ENCODE data around the gene WDR82.
A peak's percentile ranks its signal among the peaks of the same experiment; 100 is the strongest.

Gene WDR82

GRCh38 chr3:52278510-52279069, at the start of gene WDR82:
WDR82 (minus strand) TSS chr3:52278649; CDS start chr3:52278361, 288 bp downstream.
- peak; percentile 94 to 100 for DNase-seq

- no peak for DNase-seq
Measured at GRCh38 chr3:52327486-52328290, 49.2 kb upstream of the WDR82 start.

GRCh38 chr3:52326976-52327375, 48.5 kb upstream of the WDR82 start:
- DNase-seq = no peak

GRCh38 chr3:52325686-52326085, 47.2 kb upstream of the WDR82 start:
- no peak for DNase-seq

GRCh38 chr3:52324676-52325075, 46.2 kb upstream of the WDR82 start:
- no peak for DNase-seq

- DNase-seq = no peak
Measured at GRCh38 chr3:52323526-52324295, 45.3 kb upstream of the WDR82 start.

GRCh38 chr3:52322466-52322865, 44.0 kb upstream of the WDR82 start:
- no peak for DNase-seq

GRCh38 chr3:52321481-52321880, 43.0 kb upstream of the WDR82 start:
- no peak for DNase-seq

GRCh38 chr3:52319921-52320595, 41.6 kb upstream of the WDR82 start:
- no peak for DNase-seq

- no peak for DNase-seq
Measured at GRCh38 chr3:52318186-52318816, 39.9 kb upstream of the WDR82 start.

GRCh38 chr3:52317208-52318000, 39.0 kb upstream of the WDR82 start:
- DNase-seq = peak; percentile 63 to 65

GRCh38 chr3:52315977-52316764, 37.7 kb upstream of the WDR82 start, which contains the start of gene DNAH1:
DNAH1 (plus strand) TSS chr3:52316319; CDS start chr3:52322443, 6,124 bp downstream.
- no peak for DNase-seq

- DNase-seq = no peak
Measured at GRCh38 chr3:52315006-52315405, 36.6 kb upstream of the WDR82 start.

GRCh38 chr3:52314489-52314888, 36.0 kb upstream of the WDR82 start:
- no peak for DNase-seq

- DNase-seq = no peak
Measured at GRCh38 chr3:52313774-52314188, 35.3 kb upstream of the WDR82 start.

GRCh38 chr3:52313188-52313773, 34.8 kb upstream of the WDR82 start:
- no peak for DNase-seq

- DNase-seq = no peak
Measured at GRCh38 chr3:52311576-52312119, 33.2 kb upstream of the WDR82 start.

GRCh38 chr3:52310861-52311575, 32.6 kb upstream of the WDR82 start:
- DNase-seq = peak; percentile 9 to 50

- no peak for DNase-seq
Measured at GRCh38 chr3:52308308-52308707, 29.9 kb upstream of the WDR82 start.

Data from stimulated activated CD4-positive, alpha-beta T cell treated with anti-CD3 and anti-CD28 coated beads, Interleukin-4, amount 100 ng/mL, for 4 hours (primary cell).